ENCODE data around the gene KIAA1671. TPM values are rescaled to one million over a fixed set of nuclear protein-coding genes. Genes with fewer than 3 reads are reported as not detected.

KIAA1671 gene
- total and polyA plus RNA-seq, 9 of the 15 experiments (the other 6 are each of a cell fraction or from before 2014, with no cell fraction given) = under 0.01 to 0.11 (median 0.02) TPM; not detected in 5

DNA sequence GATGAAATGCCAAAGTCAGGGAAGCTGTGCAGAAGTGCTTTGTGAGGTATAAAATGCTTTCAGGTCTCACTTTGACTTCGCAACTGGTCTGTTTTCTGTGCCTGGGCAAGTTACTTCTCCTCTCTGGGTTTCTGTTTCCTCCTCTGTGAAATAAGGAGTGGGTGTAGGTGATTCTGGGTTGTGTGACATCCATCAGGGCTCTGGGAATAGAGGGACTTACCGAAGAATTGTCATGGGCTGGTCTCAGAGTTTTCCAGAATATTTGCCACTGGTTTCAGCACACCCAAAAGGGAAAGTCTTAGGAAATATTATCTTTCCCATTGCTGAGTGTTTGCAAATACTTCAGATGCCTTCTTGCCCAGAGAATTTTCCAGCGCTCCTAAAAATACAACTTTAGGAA, 118.4 kb downstream of the KIAA1671 start:
- Histone ChIP-seq H3K79me2 (ENCODE audit: control insufficient read depth, insufficient read depth, low read length) (no peaks in the 10 kb centered on the region), H3K27me3 (ENCODE audit: control insufficient read depth in 2 of 2, insufficient read depth in 2 of 2, low read length in 2 of 2) (peaks cover 5 to 36% of the 10 kb centered on the region in 2 experiments; a peak in 4 of 5 replicates), H3K36me3 (ENCODE audit: control insufficient read depth, insufficient read depth, low read length) (no peaks in the 10 kb centered on the region), H3K9ac (ENCODE audit: insufficient read depth in 1 of 2, low read depth in 2 of 2, low read length in 2 of 2) (no peak overlapping the region), H3K9me3 (replicated peaks; ENCODE audit: control insufficient read depth, insufficient read depth, low read depth, low read length) (no peaks in the 10 kb centered on the region), H2AFZ (ENCODE audit: low read depth, low read length) (no peak overlapping the region), H3K4me3 (no peak overlapping the region), H3K4me1 (replicated peaks in 1 of 2; ENCODE audit: control insufficient read depth in 2 of 2, insufficient read depth in 2 of 2, low read length in 2 of 2) (no peaks in the 10 kb centered on the region; a peak in 1 of 5 replicates), H4K20me1 (replicated peaks; ENCODE audit: control insufficient read depth, insufficient read depth, low read length) (no peaks in the 10 kb centered on the region), H3K9me1 (ENCODE audit: control insufficient read depth, insufficient read depth, low read length) (no peaks in the 10 kb centered on the region), H3K4me2 (ENCODE audit: insufficient read depth, low read length) (no peak overlapping the region), H3K27ac (ENCODE audit: extremely low read depth, low read depth, low read length) (no peak overlapping the region)
- ChIA-PET POLR2A (interaction anchor here (1.3 kb wide), 1 partner anchor 11 kb away, joined by 3 read pairs; no protein-coding TSS in a partner anchor), CTCF (ENCODE audit: low intra/inter-chr PET ratio) (no interaction called here)
- TF ChIP-seq TAF1 (IDR thresholded peaks at IDR 0.05; ENCODE audit: control insufficient read depth, extremely low read depth, insufficient read depth, low read length, severe bottlenecking) = no peak
- TF ChIP-seq GABPB2 (CRISPR knock-in tag; conservative IDR thresholded peaks at IDR 0.05) = no peak
- intact Hi-C loops (cut with micrococcal nuclease) = no loop called here
- in situ Hi-C loops (cut with MboI) = no loop called here
- WGBS (ENCODE audit: insufficient coverage, low coverage, missing lambda C conversion rate) = 0% methylated on average over 3 of the region's 3 CpGs
- BruUV-seq (replicated peaks) = no TSS peak
- DNase-seq (ENCODE audit: extremely low read depth in 1 of 4, low spot score in 3 of 4) (no peak), FAIRE-seq (no peak), ATAC-seq (no peak)

DNA sequence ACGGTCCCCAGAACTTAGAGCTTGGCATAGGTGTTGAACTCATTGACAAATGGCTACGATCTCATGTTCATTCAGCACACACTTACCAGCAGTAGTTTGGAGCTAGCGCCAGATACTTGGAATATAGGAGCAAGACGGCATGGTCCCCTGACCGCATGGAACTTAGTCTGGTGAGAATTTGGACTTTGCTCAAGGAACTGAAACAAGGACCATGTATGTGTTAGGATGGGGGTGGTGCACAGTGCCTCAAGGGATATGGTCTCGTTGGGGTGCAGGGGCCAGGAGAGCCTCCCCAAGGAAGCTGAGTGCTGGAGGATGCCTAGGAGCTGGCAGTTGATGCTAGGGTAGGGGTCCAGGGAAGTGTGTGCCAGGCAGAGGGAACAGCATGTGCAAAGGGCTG, 119.2 kb downstream of the KIAA1671 start:
- Histone ChIP-seq H3K4me1 (replicated peaks in 1 of 2; ENCODE audit: control insufficient read depth in 2 of 2, insufficient read depth in 2 of 2, low read length in 2 of 2) (no peaks in the 10 kb centered on the region; a peak in 1 of 5 replicates), H3K27ac (ENCODE audit: extremely low read depth, low read depth, low read length) (no peak overlapping the region), H3K9me1 (ENCODE audit: control insufficient read depth, insufficient read depth, low read length) (no peaks in the 10 kb centered on the region), H3K27me3 (ENCODE audit: control insufficient read depth in 2 of 2, insufficient read depth in 2 of 2, low read length in 2 of 2) (peaks cover 5 to 36% of the 10 kb centered on the region in 2 experiments; a peak in 4 of 5 replicates), H3K4me3 (no peak overlapping the region), H3K79me2 (ENCODE audit: control insufficient read depth, insufficient read depth, low read length) (no peaks in the 10 kb centered on the region), H3K36me3 (ENCODE audit: control insufficient read depth, insufficient read depth, low read length) (no peaks in the 10 kb centered on the region), H3K4me2 (ENCODE audit: insufficient read depth, low read length) (no peak overlapping the region), H4K20me1 (replicated peaks; ENCODE audit: control insufficient read depth, insufficient read depth, low read length) (no peaks in the 10 kb centered on the region), H3K9me3 (replicated peaks; ENCODE audit: control insufficient read depth, insufficient read depth, low read depth, low read length) (no peaks in the 10 kb centered on the region), H3K9ac (ENCODE audit: insufficient read depth in 1 of 2, low read depth in 2 of 2, low read length in 2 of 2) (no peak overlapping the region), H2AFZ (ENCODE audit: low read depth, low read length) (no peak overlapping the region)
- ATAC-seq (no peak), DNase-seq (ENCODE audit: extremely low read depth in 1 of 4, low spot score in 3 of 4) (no peak), FAIRE-seq (no peak)
- ChIA-PET POLR2A (interaction anchor here (1.3 kb wide), 1 partner anchor 10 kb away, joined by 3 read pairs; no protein-coding TSS in a partner anchor), CTCF (ENCODE audit: low intra/inter-chr PET ratio) (no interaction called here)
- intact Hi-C loops (cut with micrococcal nuclease) = no loop called here
- TF ChIP-seq FOXK2 (conservative IDR thresholded peaks at IDR 0.05 in 1 of 2, IDR thresholded peaks at IDR 0.05 in 1 of 2; ENCODE audit: low read depth in 2 of 2) = no peak
- no peak for TF ChIP-seq SPI1 (IDR thresholded peaks at IDR 0.05; ENCODE audit: borderline replicate concordance, low read depth, low read length)
- no peak for TF ChIP-seq STAT5A (IDR thresholded peaks at IDR 0.05; ENCODE audit: borderline replicate concordance, low read length)
- TF ChIP-seq, protein P1, sequence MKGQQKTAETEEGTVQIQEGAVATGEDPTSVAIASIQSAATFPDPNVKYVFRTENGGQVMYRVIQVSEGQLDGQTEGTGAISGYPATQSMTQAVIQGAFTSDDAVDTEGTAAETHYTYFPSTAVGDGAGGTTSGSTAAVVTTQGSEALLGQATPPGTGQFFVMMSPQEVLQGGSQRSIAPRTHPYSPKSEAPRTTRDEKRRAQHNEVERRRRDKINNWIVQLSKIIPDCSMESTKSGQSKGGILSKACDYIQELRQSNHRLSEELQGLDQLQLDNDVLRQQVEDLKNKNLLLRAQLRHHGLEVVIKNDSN (CRISPR knock-in tag; IDR thresholded peaks at IDR 0.05) = no peak
- no peak for TF ChIP-seq BDP1 (IDR thresholded peaks at IDR 0.05; ENCODE audit: insufficient read depth, insufficient read length)
- no peak for TF ChIP-seq SRSF9 (IDR thresholded peaks at IDR 0.05; ENCODE audit: borderline replicate concordance, low read depth, low read length)
- TF ChIP-seq SMAD1 (IDR thresholded peaks at IDR 0.05; ENCODE audit: low read depth, low read length, partially characterized antibody) = no peak
- no peak for TF ChIP-seq RB1 (IDR thresholded peaks at IDR 0.05; ENCODE audit: low read depth)
- TF ChIP-seq BHLHE40 (IDR thresholded peaks at IDR 0.05; ENCODE audit: low read length) = no peak
- TF ChIP-seq GTF2E2 (tag; IDR thresholded peaks at IDR 0.05) = no peak
- TF ChIP-seq, protein P2, sequence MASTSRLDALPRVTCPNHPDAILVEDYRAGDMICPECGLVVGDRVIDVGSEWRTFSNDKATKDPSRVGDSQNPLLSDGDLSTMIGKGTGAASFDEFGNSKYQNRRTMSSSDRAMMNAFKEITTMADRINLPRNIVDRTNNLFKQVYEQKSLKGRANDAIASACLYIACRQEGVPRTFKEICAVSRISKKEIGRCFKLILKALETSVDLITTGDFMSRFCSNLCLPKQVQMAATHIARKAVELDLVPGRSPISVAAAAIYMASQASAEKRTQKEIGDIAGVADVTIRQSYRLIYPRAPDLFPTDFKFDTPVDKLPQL (IDR thresholded peaks at IDR 0.05; ENCODE audit: extremely low read depth, insufficient read length) = no peak
- TF ChIP-seq ZNF174 (CRISPR knock-in tag; IDR thresholded peaks at IDR 0.05) = no peak
- no peak for TF ChIP-seq CHD1 (IDR thresholded peaks at IDR 0.05; ENCODE audit: low read length)
- TF ChIP-seq CBX3 (IDR thresholded peaks at IDR 0.05; ENCODE audit: borderline replicate concordance in 1 of 2, low read length in 2 of 2) = no peak
- TF ChIP-seq PHB2 (IDR thresholded peaks at IDR 0.05; ENCODE audit: low read depth) = no peak
- in situ Hi-C loops (cut with MboI) = no loop called here
- no TSS peak for BruUV-seq (replicated peaks)
- 0% methylated on average over 6 of the region's 6 CpGs for WGBS (ENCODE audit: insufficient coverage, low coverage, missing lambda C conversion rate)
